Astrocyte of the cerebellum (primary cell): ENCODE measurements around the gene POLD1.

Experiments
- DNase-seq: peaks from one replicate; pipeline ENCODE4 v3.0.0-alpha.2; 2011; ENCODE audit warnings: low read depth
- H3K4me3 ChIP-seq: 2 replicates; pipeline ENCODE4 v1.5.1; 2011; ENCODE audit warnings: mild to moderate bottlenecking, low read depth, low read length, moderate library complexity
- in situ Hi-C: cut with HindIII; loops from 2 replicates; pipeline ENCODE4 v1.10.0; 2017; ENCODE audit warnings: low sequenced_read_pairs
- TF ChIP-seq, protein P1 (sequence below): IDR thresholded peaks from 2 replicates; pipeline ENCODE4 v1.5.1; 2012; ENCODE audit warnings: low read length, low read depth, moderate library complexity, mild to moderate bottlenecking; ENCODE audit errors: missing control alignments

POLD1 gene

DNA sequence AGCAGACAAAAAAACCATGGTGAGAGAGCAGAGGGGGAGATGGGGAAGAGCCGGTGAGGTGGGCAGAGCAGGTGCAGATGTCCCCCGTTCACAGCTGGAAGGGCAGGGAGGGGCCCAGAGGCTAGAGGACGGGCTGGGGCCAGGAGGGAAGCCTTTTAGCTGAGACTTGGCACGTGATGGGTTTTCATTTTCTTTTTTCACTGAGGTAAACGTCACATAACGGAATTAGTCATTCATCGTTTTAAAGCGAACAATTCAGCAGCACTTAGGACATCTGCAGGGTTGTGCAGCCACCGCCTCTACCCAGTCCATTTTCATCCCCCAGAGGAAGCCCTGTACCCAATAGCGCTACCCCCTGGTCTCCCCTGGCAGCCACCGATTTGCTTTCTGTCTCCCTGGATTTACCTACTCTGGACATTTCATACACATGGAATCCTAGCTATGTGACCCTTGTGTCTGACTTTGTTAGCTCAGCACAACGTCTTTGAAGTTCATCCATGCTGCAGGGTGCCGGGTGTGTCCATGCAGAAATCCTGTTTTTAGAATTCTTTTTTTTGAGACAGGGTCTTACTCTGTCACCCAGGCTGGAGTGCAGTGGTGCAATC is 76.1 kb downstream of the POLD1 start:
- DNase-seq: no peak
- in situ Hi-C loops: no loop called here
- TF ChIP-seq, protein P1, sequence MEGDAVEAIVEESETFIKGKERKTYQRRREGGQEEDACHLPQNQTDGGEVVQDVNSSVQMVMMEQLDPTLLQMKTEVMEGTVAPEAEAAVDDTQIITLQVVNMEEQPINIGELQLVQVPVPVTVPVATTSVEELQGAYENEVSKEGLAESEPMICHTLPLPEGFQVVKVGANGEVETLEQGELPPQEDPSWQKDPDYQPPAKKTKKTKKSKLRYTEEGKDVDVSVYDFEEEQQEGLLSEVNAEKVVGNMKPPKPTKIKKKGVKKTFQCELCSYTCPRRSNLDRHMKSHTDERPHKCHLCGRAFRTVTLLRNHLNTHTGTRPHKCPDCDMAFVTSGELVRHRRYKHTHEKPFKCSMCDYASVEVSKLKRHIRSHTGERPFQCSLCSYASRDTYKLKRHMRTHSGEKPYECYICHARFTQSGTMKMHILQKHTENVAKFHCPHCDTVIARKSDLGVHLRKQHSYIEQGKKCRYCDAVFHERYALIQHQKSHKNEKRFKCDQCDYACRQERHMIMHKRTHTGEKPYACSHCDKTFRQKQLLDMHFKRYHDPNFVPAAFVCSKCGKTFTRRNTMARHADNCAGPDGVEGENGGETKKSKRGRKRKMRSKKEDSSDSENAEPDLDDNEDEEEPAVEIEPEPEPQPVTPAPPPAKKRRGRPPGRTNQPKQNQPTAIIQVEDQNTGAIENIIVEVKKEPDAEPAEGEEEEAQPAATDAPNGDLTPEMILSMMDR: peak; percentile 7
- no peak overlapping the region for H3K4me3 ChIP-seq

DNA sequence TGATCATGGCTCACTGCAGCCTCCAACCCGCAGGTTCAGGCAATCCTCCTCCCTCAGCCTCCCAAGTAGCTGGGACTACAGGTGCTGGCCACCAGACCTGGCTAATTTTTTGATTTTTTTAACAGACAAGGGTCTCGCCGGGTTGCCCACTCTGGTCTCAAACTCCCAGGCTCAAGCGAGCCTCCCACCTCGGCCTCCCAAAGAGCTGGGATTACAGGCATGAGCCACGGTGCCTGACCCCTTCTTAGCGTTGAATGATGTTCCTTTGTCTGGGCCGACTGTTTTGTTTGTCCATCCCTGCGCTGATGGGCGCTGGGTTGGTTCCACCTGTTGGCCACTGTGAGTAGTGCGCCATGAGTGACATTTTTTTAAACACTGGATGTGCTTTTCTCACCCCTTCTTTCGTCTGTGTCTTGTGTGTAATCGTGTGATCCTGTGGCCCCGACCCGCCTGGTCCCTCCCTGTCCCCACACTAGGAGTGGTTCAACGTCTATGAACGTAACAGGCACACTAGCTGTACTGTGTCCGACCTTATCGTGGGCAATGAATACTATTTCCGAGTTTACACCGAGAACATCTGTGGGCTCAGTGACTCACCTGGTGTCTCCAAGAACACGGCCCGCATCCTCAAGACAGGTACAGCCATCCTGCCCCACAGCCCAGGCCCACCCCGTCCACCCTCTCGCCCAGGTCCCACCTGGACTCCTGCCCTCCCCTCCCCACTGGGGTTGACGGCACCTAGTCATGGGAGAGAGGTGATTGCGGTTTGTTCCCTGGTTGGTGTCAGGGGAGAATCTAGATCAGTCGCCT is 77.1 kb downstream of the POLD1 start:
- DNase-seq: peak; percentile 48
- in situ Hi-C loops: no loop called here
- TF ChIP-seq, protein P1: peak; percentile 89
- H3K4me3 ChIP-seq: no peak overlapping the region

DNA sequence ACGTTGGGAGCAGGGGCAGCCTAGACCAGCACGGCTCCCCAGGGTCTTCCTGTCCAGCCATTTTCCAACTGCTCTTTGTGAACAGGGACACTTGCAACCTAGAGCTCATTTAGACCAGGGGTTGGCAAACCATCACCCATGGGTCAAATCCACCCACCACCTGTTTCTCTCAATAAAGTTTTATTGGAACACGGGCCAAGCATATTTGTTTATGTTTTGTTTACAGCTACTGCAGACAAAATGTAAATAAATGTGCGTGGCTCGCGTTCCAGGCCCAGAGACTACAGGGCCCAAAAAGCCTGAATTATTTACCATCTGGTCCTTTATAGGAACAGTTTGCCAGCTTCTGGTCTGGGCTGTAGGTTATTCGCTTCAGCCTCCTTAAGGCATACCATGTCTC is 78.8 kb downstream of the POLD1 start:
- no peak overlapping the region for H3K4me3 ChIP-seq
- DNase-seq: no peak
- TF ChIP-seq, protein P1: no peak
- in situ Hi-C loops: no loop called here

DNA sequence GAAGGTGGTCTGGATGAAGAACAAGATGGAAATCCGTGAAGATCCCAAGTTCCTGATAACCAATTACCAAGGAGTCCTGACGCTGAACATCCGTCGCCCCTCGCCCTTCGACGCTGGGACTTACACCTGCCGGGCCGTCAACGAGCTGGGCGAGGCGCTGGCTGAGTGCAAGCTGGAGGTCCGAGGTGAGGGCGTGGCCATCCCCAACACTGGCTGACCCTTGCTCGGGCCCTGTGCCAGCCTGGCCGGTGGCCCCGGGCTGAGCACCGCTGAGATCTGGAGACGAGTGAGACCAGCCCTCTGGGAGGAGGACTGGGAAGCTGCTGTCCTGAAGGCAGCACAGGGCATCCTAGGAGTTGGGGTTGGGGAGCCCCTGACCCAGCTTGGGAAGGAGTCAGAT is 80.2 kb downstream of the POLD1 start:
- TF ChIP-seq, protein P1: no peak
- H3K4me3 ChIP-seq: no peak overlapping the region
- DNase-seq: no peak
- in situ Hi-C loops: no loop called here

DNA sequence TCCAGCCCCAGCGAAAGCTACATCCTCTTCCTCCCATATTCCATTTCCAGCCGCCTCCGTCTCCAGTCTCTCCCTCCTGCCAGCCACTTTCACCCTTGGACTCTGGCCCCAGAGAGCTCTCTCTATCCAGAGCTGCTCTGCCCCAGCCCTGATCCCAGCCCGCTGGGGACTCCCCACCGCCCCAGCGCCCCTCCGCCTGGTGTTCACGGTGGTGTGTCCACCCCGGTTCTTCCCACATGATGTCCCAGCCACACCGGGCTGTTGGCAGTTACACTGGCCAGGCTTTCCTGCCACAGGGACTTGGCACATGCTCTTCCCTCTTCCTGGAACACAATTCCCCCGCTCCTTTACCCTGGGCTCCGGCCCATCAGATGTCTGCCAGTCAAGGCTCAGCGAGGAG is 80.9 kb downstream of the POLD1 start:
- TF ChIP-seq, protein P1: no peak
- DNase-seq: no peak
- in situ Hi-C loops: no loop called here
- no peak overlapping the region for H3K4me3 ChIP-seq

DNA sequence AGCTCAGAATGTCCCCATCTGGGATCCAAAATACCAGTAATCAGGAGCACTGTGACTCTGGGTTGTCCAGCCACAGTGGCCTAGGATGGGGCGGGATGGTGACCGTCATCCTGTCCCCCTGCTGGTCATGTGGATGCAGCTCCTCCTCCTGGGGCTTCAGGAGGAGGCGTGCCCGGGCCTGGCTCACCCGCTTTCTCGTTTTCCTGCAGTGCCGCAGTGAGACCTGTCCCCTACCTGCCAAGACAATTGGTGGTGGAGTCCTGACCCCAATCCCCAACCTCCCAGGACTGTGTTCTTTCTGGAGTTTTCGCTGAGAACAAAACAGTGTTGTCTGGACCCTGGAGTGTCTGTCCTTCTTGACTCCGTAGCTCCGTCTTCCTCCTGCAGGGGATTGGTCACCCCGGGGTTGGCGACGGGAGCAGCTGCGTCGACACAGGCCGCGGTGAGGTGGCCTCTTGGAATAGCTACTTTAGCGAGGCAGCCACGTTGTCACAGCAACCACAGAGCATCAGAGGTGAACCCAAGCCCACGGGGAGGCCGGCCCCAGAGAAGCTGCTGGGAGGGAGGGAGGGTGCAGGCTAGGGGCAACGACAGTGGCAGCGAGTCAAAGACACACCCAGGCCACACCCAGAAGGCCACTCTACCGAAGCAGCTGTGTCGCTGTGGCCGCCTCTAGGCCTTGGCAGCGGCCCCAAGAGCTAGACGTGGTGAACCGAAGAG is 82.0 kb downstream of the POLD1 start:
- TF ChIP-seq, protein P1: peak; percentile 22
- no peak overlapping the region for H3K4me3 ChIP-seq
- in situ Hi-C loops: no loop called here
- DNase-seq: no peak
